ENCODE measurements around the gene PLEKHN1. TPM values are rescaled to one million over a fixed set of nuclear protein-coding genes. Genes with fewer than 3 reads are reported as not detected.

Gene PLEKHN1
- total and polyA plus RNA-seq, 2 experiments from 2014 or later = 1.7 to 2.1 TPM

DNA sequence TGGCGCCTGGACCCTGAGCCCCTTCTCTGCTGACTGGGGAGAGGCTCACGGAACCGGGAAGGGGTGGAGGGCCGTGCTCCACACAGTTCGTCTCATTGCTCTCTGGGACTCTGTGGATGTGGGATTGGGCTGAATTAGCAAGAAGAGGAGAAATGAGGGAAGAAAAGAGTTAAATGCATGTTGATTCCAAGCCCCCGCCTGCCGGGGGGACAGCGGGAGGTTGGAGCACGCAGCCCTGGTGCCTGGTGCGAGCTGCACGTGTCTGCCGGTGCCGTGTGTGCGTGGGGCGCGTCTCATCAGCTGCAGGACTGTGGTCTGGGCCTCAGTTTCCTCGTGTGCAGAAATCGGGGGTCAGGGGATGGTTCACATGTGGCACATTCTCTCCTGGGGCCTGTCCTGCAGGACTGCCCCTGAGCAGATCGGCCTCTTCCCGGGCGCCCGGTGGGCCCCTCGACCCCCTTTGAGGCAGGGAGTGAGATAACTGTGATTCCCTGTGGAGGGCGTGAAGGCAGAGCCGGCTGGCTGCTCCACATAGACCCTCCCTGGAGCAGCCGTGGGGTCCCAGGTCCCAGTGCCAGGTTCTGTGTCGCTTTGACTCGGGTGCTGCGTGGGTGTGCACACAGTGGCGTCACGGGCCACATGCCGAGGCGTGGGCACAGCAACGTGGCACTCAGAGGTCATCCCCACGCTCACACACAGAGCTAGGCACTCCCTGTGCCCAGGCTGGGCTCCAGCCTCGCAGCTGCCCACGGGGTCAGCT, 31.1 kb upstream of the PLEKHN1 start:
- peak; percentile 48 for DNase-seq
- Histone ChIP-seq H3K9me3 (ENCODE audit: low read depth) (no peaks in the 10 kb centered on the region), H3K36me3 (ENCODE audit: low read depth) (no peaks in the 10 kb centered on the region), H3F3A (ENCODE audit: insufficient read depth) (no peaks in the 10 kb centered on the region; the same call in 1 of the 2 replicates), H2AFZ (no peak overlapping the region), H3K4me3 (no peak overlapping the region), H3K4me1 (ENCODE audit: insufficient read depth) (peaks cover 10% of the 10 kb centered on the region; the same call in 1 of the 2 replicates), H3K27ac (no peak overlapping the region), H4K20me1 (ENCODE audit: insufficient read depth) (no peaks in the 10 kb centered on the region), H3K4me2 (ENCODE audit: unreplicated experiment) (no peak overlapping the region), H3K9ac (no peak overlapping the region), H3K79me2 (ENCODE audit: insufficient read depth) (peaks cover 4% of the 10 kb centered on the region; the same call in 1 of the 2 replicates), H3K27me3 (replicated peaks; ENCODE audit: insufficient read depth) (no peaks in the 10 kb centered on the region), H3K9me2 (ENCODE audit: insufficient read depth) (no peaks in the 10 kb centered on the region)
- no peak for TF ChIP-seq EZH2 (IDR thresholded peaks at IDR 0.05; ENCODE audit: insufficient read depth, poor library complexity, severe bottlenecking)
- TF ChIP-seq EZH2phosphoT487 (IDR thresholded peaks at IDR 0.05; ENCODE audit: insufficient read depth, low read depth) = no peak
- 35 to 38% methylated on average over 37 of the region's 37 CpGs for WGBS, 2 experiments (ENCODE audit: low coverage in 1 of 2, low lambda C conversion rate in 2 of 2, missing lambda C conversion rate in 2 of 2)
- in situ Hi-C loops (cut with MboI) = no loop called here

DNA sequence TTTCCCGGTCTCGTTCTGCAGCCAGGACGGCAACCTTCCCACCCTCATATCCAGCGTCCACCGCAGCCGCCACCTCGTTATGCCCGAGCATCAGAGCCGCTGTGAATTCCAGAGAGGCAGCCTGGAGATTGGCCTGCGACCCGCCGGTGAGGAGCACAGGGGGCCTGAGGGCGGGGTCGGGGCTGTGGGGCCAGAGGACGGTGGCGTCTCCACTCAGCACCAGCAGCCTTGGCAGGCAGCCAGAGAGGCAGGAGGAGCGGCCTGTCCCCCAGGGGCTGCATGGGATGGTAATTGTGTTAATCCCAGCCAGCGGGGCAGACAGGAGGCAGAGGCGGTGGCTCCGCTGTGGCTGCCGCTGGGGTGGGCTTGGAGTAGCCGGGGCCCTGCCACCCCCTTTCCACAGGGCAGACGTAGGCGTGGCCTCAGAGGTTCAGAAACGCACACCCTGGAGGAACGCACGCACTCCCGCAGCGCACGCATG, 30.5 kb upstream of the PLEKHN1 start:
- H3K9ac ChIP-seq = no peak overlapping the region
- no peaks in the 10 kb centered on the region; the same call in 1 of the 2 replicates for H3F3A ChIP-seq (ENCODE audit: insufficient read depth)
- no peak overlapping the region for H3K4me2 ChIP-seq (ENCODE audit: unreplicated experiment)
- no peak overlapping the region for H3K27ac ChIP-seq
- peak; percentile 33 for DNase-seq
- in situ Hi-C loops (cut with MboI) = no loop called here
- H3K79me2 ChIP-seq (ENCODE audit: insufficient read depth) = peaks cover 4% of the 10 kb centered on the region; the same call in 1 of the 2 replicates
- WGBS, 2 experiments (ENCODE audit: low coverage in 1 of 2, low lambda C conversion rate in 2 of 2, missing lambda C conversion rate in 2 of 2) = 37 to 43% methylated on average over 18 to 30 of the region's 30 CpGs
- H3K4me1 ChIP-seq (ENCODE audit: insufficient read depth) = peaks cover 16% of the 10 kb centered on the region; the same call in 1 of the 2 replicates
- H3K9me2 ChIP-seq (ENCODE audit: insufficient read depth) = no peaks in the 10 kb centered on the region
- no peak for TF ChIP-seq EZH2 (IDR thresholded peaks at IDR 0.05; ENCODE audit: insufficient read depth, poor library complexity, severe bottlenecking)
- no peak for TF ChIP-seq EZH2phosphoT487 (IDR thresholded peaks at IDR 0.05; ENCODE audit: insufficient read depth, low read depth)
- no peaks in the 10 kb centered on the region for H3K9me3 ChIP-seq (ENCODE audit: low read depth)
- no peak overlapping the region for H3K4me3 ChIP-seq
- no peaks in the 10 kb centered on the region for H3K27me3 ChIP-seq (replicated peaks; ENCODE audit: insufficient read depth)
- no peaks in the 10 kb centered on the region for H3K36me3 ChIP-seq (ENCODE audit: low read depth)
- H4K20me1 ChIP-seq (ENCODE audit: insufficient read depth) = no peaks in the 10 kb centered on the region
- H2AFZ ChIP-seq = no peak overlapping the region

DNA sequence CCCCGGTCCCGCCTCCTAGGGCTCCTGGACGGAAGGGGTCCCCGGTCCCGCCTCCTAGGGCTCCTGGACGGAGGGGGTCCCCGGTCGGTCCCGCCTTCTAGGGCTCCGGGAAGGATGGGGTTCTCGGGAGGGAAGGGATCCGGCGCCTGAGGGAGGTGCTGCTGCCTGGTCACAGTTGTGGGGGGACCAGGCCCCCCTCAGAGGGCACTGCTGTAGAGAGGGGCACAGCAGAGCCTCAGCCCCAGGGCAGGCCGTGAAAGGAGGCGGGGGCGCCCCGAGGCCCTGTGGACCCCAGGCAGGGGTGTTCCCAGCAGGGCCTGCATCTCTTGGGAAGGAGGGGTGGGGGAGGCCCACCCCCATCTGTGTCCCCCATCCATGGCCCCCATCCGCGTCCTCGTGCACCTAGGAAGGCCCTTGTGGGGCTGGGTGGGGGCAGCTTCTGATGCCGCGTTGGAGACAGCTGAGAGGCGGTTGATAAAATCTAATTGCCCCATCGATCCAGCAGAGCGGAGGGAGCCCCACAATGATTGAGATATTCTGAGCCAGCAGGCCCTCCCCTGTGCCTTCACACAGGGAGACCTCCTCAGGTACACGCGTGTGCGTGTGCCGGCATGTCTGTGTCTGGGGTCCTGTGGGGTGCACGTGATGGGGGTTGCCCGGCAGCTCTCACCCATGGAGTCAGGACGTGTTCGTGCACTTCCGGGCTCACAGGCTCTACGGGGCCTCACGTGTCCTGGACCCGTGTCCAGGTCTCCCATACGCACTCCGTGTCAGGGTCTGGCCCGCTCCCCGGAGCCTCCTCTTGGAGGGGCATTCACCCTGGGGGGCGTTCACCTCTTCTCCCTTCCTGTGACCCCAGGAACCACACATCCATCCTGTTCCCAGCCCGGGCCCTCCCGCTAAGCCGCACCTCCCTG, 29.7 kb upstream of the PLEKHN1 start:
- peaks cover 22% of the 10 kb centered on the region; the same call in 1 of the 2 replicates for H3K4me1 ChIP-seq (ENCODE audit: insufficient read depth)
- no peak overlapping the region for H2AFZ ChIP-seq
- H3K4me3 ChIP-seq = no peak overlapping the region
- no peaks in the 10 kb centered on the region; the same call in 1 of the 2 replicates for H3F3A ChIP-seq (ENCODE audit: insufficient read depth)
- DNase-seq = no peak
- H3K27ac ChIP-seq = no peak overlapping the region
- H3K4me2 ChIP-seq (ENCODE audit: unreplicated experiment) = no peak overlapping the region
- H3K9ac ChIP-seq = no peak overlapping the region
- in situ Hi-C loops (cut with MboI) = no loop called here
- H3K9me2 ChIP-seq (ENCODE audit: insufficient read depth) = no peaks in the 10 kb centered on the region
- WGBS, 2 experiments (ENCODE audit: low coverage in 1 of 2, low lambda C conversion rate in 2 of 2, missing lambda C conversion rate in 2 of 2) = 82 to 83% methylated on average over 28 to 43 of the region's 45 CpGs
- no peaks in the 10 kb centered on the region for H4K20me1 ChIP-seq (ENCODE audit: insufficient read depth)
- no peaks in the 10 kb centered on the region for H3K79me2 ChIP-seq (ENCODE audit: insufficient read depth)
- H3K36me3 ChIP-seq (ENCODE audit: low read depth) = no peaks in the 10 kb centered on the region
- no peak for TF ChIP-seq EZH2 (IDR thresholded peaks at IDR 0.05; ENCODE audit: insufficient read depth, poor library complexity, severe bottlenecking)
- no peak for TF ChIP-seq EZH2phosphoT487 (IDR thresholded peaks at IDR 0.05; ENCODE audit: insufficient read depth, low read depth)
- H3K27me3 ChIP-seq (replicated peaks; ENCODE audit: insufficient read depth) = no peaks in the 10 kb centered on the region
- H3K9me3 ChIP-seq (ENCODE audit: low read depth) = no peaks in the 10 kb centered on the region

DNA sequence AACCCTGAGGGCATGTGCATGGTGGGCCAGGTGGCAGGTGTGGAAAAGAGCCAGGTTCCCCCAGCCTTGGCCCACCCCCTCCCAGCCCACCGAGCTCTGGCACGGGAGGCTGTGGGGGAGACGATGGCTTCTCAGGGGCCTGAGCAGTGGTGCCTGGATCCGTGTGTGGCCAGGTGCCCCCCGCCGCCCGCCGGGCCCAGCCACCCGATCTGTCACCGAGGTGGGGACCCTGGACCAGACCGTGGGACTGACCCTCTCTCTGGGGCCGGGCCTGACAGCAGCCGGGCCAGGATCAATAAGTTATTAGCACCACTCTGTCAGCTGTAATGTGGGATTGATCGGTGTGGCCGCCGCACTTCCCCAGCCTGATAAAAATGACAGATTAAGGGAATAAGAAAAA, 28.8 kb upstream of the PLEKHN1 start:
- Histone ChIP-seq H3K79me2 (ENCODE audit: insufficient read depth) (no peaks in the 10 kb centered on the region), H3F3A (ENCODE audit: insufficient read depth) (no peaks in the 10 kb centered on the region), H3K4me1 (ENCODE audit: insufficient read depth) (peaks cover 25% of the 10 kb centered on the region; the same call in 1 of the 2 replicates), H3K4me2 (ENCODE audit: unreplicated experiment) (no peak overlapping the region), H3K9me3 (ENCODE audit: low read depth) (no peaks in the 10 kb centered on the region), H3K27me3 (replicated peaks; ENCODE audit: insufficient read depth) (no peaks in the 10 kb centered on the region), H4K20me1 (ENCODE audit: insufficient read depth) (no peaks in the 10 kb centered on the region), H3K9me2 (ENCODE audit: insufficient read depth) (no peaks in the 10 kb centered on the region), H3K27ac (no peak overlapping the region), H3K4me3 (no peak overlapping the region), H2AFZ (no peak overlapping the region), H3K9ac (no peak overlapping the region), H3K36me3 (ENCODE audit: low read depth) (no peaks in the 10 kb centered on the region)
- in situ Hi-C loops (cut with MboI) = no loop called here
- DNase-seq = no peak
- WGBS, 2 experiments (ENCODE audit: low coverage in 1 of 2, low lambda C conversion rate in 2 of 2, missing lambda C conversion rate in 2 of 2) = 94 to 96% methylated on average over 14 to 16 of the region's 16 CpGs
- no peak for TF ChIP-seq EZH2phosphoT487 (IDR thresholded peaks at IDR 0.05; ENCODE audit: insufficient read depth, low read depth)
- no peak for TF ChIP-seq EZH2 (IDR thresholded peaks at IDR 0.05; ENCODE audit: insufficient read depth, poor library complexity, severe bottlenecking)
